SK-N-MC (cell line): ENCODE data around the gene VSTM2B.
"Not testable (repeated sequence)": the region's sequence is repeated elsewhere in the genome, so short reads cannot be mapped to it uniquely, and the experiment has no call there.

Source experiments
- DNase-seq: peaks from one replicate; pipeline ENCODE4 v3.0.0-alpha.2; 2011; ENCODE audit warnings: low read depth, low spot score
- H3K27ac ChIP-seq: fragments of 200-600 bp; sonication (generic); 2 replicates; pipeline ENCODE4 v1.5.1; 2016; ENCODE audit warnings: mixed run types
- H3K36me3 ChIP-seq: fragments of 200-600 bp; sonication (generic); 2 replicates; pipeline ENCODE4 v1.6.1; 2017; ENCODE audit warnings: antibody characterized with exemption, low read length, mixed read lengths; ENCODE audit not compliant: insufficient read depth
- H3K4me3 ChIP-seq: fragments of 200-600 bp; sonication (generic); 2 replicates; pipeline ENCODE4 v1.5.1; 2016
- H3K9ac ChIP-seq: fragments of 200-600 bp; sonication (generic); 2 replicates; pipeline ENCODE4 v1.8.0; 2017; ENCODE audit warnings: mixed run types, mixed read lengths; ENCODE audit not compliant: insufficient read length
- H3K9me3 ChIP-seq: fragments of 200-600 bp; sonication (generic); 2 replicates; pipeline ENCODE4 v1.6.1; 2017; ENCODE audit warnings: low read depth, mild to moderate bottlenecking, antibody characterized with exemption, low read length, moderate library complexity, mixed read lengths
- EZH2 ChIP-seq: fragments of 200-600 bp; sonication (generic); IDR thresholded peaks from one replicate; pipeline ENCODE4 v1.6.1; 2017; ENCODE audit warnings: antibody characterized with exemption
- FOXP2 ChIP-seq: optimal IDR thresholded peaks from 2 replicates; pipeline ENCODE3; 2011; ENCODE audit warnings: mild to moderate bottlenecking, moderate library complexity; ENCODE audit not compliant: insufficient read depth; ENCODE audit errors: extremely low read length, control extremely low read depth
- POLR2AphosphoS5 ChIP-seq: IDR thresholded peaks from 2 replicates; pipeline ENCODE4 v1.6.1; 2012; ENCODE audit warnings: mild to moderate bottlenecking, low read depth, low read length, borderline replicate concordance

Gene VSTM2B

DNA sequence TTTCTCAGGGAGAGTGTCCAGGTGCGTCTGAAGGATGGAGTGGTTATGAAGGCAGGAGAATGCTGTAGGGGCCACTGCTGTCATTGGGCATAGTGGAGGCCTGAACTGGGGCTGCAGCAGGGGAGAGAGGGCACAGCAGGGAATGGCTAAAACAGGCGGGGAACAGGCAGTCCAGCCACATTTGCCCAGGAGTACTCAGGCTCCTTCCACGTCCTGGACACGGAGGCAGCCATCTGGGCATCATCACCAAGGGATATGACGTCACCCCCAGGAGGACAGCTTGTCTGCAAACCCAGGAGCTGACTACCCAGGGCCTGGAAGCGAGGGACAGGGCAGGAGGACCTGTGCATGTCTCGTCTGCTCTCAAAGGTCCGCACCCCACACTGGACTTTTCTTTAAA lies 22.2 kb downstream of the VSTM2B start:
- H3K9me3 ChIP-seq: no peaks in the 10 kb centered on the region
- no peak for DNase-seq
- no peak overlapping the region for H3K4me3 ChIP-seq
- TF ChIP-seq POLR2AphosphoS5: no peak
- TF ChIP-seq FOXP2: no peak
- TF ChIP-seq EZH2: no peak
- H3K27ac ChIP-seq: no peak overlapping the region
- no peaks in the 10 kb centered on the region for H3K36me3 ChIP-seq
- H3K9ac ChIP-seq: no peak overlapping the region

DNA sequence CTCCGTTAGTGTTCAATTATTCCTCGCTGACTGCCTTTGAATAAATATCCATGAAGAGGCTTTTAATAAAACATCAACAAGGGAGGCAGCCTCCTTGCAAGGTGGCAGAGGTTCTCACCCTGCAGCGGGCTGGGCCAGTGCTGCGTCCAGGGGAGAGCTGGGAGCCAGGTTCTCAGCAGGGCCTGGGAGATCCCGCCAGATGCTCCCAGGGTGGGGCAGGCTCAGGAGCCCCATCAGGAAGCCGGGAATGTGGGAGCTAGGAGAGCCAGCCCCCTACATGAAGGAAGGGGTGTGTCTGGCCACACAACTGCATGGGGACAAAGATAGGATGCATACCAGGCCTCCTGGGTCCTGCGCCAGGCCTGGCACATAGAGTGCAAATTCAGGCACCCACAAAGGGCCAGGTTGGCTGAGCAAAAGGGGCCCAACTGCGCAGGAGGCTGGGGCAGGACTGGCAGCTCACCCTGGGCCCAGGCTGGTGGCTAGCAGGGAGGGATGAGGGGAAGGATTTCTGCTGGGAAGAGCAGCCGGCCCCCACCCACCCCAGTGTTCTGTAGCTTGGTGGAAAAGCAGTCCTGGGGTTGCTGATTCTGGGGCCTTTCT lies 22.8 kb downstream of the VSTM2B start:
- H3K9me3 ChIP-seq: no peaks in the 10 kb centered on the region

GRCh38 chr19:29549105-29550070 lies 23.6 kb downstream of the VSTM2B start:
- Histone ChIP-seq H3K27ac (no peak overlapping the region), H3K9ac (no peak overlapping the region), H3K4me3 (no peak overlapping the region), H3K9me3 (no peaks in the 10 kb centered on the region), H3K36me3 (no peaks in the 10 kb centered on the region)
- no peak for DNase-seq
- no peak for TF ChIP-seq EZH2
- TF ChIP-seq FOXP2: no peak
- no peak for TF ChIP-seq POLR2AphosphoS5

More for the DNA sequence above, 22.8 kb downstream of the VSTM2B start:
- Histone ChIP-seq H3K36me3 (no peaks in the 10 kb centered on the region), H3K27ac (no peak overlapping the region), H3K9ac (no peak overlapping the region), H3K4me3 (no peak overlapping the region)
- DNase-seq: no peak
- TF ChIP-seq FOXP2 (no peak), POLR2AphosphoS5 (no peak), EZH2 (no peak)

DNA sequence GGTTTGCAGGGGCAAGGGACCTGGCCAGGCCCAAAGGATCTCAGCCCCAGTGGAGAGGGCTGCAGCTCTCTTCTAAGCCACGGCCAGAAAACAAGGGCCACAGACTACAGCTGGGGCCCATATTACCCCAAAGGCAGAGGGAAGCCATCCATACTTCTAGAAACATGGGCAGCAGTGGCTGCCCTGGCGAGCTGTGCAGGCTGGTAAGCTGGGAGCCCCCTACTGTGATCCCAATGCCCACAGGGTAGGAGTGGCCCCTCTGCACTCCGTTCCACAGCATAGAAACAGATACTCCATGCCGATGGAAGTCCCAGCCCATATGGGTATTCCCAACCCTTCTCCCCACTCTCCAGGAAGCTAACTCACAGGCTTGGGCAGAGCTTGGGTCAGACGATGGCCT lies 25.1 kb downstream of the VSTM2B start:
- Histone ChIP-seq H3K4me3 (no peak overlapping the region), H3K27ac (no peak overlapping the region), H3K9me3 (no peaks in the 10 kb centered on the region), H3K9ac (no peak overlapping the region), H3K36me3 (no peaks in the 10 kb centered on the region)
- DNase-seq: no peak
- no peak for TF ChIP-seq POLR2AphosphoS5
- TF ChIP-seq FOXP2: no peak

- H3K9me3 ChIP-seq: no peaks in the 10 kb centered on the region
- TF ChIP-seq POLR2AphosphoS5 (no peak), FOXP2 (no peak), EZH2 (no peak)
Observed at GRCh38 chr19:29551774-29552173, 26.0 kb downstream of the VSTM2B start.

DNA sequence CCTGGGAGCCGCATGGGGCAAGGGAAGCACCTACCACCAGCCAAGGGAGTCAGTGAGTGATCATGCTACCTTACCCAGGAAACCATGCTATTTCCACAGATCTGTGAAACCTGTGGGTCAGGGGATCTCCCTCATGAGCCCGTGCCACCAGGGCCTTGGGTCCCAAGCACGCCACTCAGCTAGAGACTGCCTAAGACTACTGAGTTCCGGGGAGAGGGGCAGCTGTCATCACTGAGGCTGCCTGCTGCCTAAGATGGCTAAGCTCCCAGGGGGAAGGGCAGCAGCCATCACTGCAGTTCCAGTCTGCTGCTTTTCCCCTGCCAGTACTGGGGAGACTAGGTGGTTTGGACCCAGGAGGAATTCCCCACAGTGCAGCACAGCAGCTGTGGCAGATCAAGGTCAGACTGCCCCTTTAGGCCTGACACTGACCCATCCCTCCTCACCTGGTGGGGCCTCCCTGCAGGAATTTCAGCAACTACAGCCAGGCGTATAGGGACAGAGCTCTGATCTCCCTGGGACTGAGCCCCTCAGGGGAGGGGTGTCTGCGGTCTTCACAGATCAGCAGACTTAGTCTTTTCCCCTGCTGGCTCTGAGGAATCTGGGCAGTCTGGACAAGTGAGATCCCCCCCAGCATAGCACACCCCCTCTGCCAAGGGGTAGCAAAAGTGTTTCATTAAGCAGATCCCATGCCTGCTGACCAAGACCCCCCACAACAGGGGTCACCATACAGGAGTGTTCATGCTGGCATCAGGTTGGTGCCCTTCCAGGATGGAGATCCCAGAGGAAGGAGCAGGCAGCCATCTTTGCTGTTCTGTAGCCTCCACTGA lies 26.9 kb downstream of the VSTM2B start:
- Histone ChIP-seq H3K9ac (no peak overlapping the region), H3K4me3 (no peak overlapping the region), H3K36me3 (no peaks in the 10 kb centered on the region), H3K27ac (no peak overlapping the region), H3K9me3 (no peaks in the 10 kb centered on the region)
- DNase-seq: no peak
- no peak for TF ChIP-seq POLR2AphosphoS5
- TF ChIP-seq EZH2: no peak
- TF ChIP-seq FOXP2: no peak

More at GRCh38 chr19:29551774-29552173, 26.0 kb downstream of the VSTM2B start:
- Histone ChIP-seq H3K9ac (no peak overlapping the region), H3K36me3 (no peaks in the 10 kb centered on the region), H3K27ac (no peak overlapping the region), H3K4me3 (no peak overlapping the region)
- no peak for DNase-seq

DNA sequence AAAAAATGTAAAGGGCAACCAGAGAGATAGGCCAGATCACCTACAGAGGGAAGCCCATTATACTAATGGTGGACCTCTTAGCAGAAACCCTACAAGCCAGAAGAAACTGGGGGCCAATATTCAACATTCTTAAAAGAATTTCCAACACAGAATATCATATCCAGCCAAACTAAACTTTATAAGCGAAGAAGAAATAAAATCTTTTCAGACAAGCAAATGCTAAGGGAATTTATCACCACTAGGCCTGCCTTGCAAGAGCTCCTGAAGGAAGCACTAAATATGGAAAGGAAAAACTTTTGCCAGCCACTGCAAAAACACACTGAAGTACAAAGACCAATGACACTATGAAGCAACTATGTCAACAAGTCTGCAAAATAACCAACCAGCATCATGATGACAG lies 28.4 kb downstream of the VSTM2B start:
- no peaks in the 10 kb centered on the region for H3K36me3 ChIP-seq
- TF ChIP-seq FOXP2: no peak
- TF ChIP-seq EZH2: no peak
- TF ChIP-seq POLR2AphosphoS5: no peak

GRCh38 chr19:29559110-29559509 lies 33.3 kb downstream of the VSTM2B start:
- H3K9me3 ChIP-seq, H3K36me3 ChIP-seq, H3K9ac ChIP-seq, H3K4me3 ChIP-seq, DNase-seq, H3K27ac ChIP-seq: not testable (repeated sequence)

More for the DNA sequence above, 28.4 kb downstream of the VSTM2B start:
- Histone ChIP-seq H3K27ac (no peak overlapping the region), H3K9me3 (no peaks in the 10 kb centered on the region), H3K9ac (no peak overlapping the region), H3K4me3 (no peak overlapping the region)
- no peak for DNase-seq
